ENCODE results near the gene BEND3.

DNA sequence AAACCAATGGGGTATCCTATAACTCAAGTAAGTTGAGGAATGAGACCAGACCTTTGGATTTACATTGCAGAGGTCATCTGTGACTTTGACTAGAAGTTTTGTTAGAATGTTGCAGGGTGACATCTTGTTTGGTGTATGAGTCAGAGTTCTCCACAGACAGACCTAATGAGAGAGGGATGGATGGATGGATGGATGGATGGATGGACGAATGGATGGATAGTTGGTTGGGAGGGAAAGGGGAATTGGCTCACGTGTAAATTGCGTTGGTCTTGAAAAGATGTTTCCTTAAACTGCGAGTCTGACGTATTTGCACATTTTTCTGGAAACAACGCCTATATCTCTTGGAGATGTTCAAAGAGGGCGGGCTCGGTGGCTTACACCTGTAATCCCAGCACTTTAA lies 88.3 kb downstream of the BEND3 start:
- TF ChIP-seq, protein P1, sequence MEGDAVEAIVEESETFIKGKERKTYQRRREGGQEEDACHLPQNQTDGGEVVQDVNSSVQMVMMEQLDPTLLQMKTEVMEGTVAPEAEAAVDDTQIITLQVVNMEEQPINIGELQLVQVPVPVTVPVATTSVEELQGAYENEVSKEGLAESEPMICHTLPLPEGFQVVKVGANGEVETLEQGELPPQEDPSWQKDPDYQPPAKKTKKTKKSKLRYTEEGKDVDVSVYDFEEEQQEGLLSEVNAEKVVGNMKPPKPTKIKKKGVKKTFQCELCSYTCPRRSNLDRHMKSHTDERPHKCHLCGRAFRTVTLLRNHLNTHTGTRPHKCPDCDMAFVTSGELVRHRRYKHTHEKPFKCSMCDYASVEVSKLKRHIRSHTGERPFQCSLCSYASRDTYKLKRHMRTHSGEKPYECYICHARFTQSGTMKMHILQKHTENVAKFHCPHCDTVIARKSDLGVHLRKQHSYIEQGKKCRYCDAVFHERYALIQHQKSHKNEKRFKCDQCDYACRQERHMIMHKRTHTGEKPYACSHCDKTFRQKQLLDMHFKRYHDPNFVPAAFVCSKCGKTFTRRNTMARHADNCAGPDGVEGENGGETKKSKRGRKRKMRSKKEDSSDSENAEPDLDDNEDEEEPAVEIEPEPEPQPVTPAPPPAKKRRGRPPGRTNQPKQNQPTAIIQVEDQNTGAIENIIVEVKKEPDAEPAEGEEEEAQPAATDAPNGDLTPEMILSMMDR (IDR thresholded peaks at IDR 0.05) = no peak
- TF ChIP-seq POLR2A (IDR thresholded peaks at IDR 0.05) (no peak), EP300 (IDR thresholded peaks at IDR 0.05) (no peak)
